DMS 273 treated with DMSO at 0.1 percent for 48 hours (cell line): ENCODE measurements around the gene UAP1L1.

Experiments
- DNase-seq: peaks from one replicate; lab custom pipeline; 2025; lab: John Stamatoyannopoulos, UW

The UAP1L1 gene

DNA sequence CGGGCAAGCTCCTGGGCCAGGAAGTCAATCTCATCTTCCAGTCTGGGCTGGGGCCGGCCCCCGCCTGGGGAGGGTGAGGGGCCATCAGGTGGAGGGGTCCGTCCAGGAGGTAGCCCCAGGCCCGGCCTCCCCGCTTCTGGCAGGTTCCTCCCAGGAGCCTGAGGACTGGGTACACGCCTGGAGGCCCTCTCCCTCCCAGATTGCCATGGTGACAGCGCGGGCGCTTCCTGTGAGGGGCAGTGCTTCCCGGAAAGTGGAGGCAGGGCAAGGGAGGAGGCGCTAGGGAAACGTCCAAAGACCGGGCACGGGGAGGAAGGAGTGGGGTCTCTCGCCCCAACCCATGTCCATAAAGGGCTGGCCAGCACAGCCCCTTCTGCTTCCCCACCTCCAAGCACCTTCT lies 36.2 kb upstream of the UAP1L1 start:
- DNase-seq, result no peak

DNA sequence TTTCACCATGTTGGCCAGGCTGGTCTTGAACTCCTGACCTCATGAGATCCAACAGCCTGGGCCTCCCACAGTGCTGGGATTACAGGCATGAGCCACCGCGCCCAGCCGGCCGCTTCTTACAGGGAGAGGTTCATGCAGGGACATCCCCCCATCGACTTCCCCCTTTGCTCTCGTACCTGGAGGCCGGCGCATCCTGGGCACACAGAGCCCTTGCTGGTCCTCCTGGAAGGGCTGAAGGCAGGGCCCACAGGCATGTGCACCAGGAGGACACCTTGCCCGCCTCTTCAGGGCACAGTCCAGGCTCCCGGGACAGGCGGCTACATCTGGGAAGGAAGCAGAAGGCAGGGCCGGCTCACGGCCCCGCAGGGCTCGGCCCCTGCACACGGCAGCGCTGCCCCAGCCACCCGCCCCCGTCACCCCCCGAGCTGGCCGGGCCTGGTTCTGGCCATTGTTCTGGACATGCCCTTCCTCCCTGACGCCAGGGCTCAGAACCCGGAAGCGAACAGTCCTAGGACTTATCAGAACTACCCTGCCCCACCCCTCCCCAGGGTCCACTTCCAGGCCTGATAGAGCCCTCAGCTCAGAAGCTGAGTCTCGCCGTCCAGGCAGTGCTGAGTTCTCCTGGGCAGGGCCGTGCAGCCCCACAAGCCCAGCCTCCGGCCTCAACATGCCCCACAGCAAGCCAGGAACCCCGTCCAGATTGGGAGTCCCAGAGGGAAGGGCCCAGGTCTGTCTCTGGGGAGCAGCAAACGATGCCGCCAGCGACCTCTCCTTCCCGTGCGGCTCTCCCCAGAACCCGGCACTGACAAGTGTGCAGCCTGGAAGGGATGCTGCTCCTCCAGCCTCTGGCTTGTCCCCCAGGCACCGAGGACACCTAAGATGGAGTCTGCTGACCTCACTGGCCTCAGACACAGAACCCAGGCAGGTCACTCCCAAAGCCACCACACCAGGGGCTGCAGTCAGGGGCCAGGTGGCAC lies 34.3 kb upstream of the UAP1L1 start:
- no peak for DNase-seq

DNA sequence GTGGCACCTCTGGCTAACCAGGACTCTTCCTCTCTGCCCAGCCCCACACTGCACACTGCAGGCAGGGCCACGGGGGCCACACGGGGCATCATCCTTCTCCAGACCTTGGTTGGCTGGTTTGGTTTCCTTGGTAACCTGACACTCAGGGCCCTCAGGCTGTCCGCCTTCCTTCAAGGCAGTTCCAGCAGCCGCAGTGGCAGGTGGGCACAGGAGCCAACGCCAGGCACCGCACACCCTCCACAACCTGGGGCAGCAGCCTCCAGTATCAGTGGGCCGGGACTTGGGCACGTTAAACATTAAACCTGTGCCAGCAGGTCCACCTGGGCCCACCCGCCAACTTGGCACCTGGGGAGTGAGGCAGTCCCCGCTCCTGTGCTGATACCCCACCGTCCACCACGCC lies 33.3 kb upstream of the UAP1L1 start:
- no peak for DNase-seq

DNA sequence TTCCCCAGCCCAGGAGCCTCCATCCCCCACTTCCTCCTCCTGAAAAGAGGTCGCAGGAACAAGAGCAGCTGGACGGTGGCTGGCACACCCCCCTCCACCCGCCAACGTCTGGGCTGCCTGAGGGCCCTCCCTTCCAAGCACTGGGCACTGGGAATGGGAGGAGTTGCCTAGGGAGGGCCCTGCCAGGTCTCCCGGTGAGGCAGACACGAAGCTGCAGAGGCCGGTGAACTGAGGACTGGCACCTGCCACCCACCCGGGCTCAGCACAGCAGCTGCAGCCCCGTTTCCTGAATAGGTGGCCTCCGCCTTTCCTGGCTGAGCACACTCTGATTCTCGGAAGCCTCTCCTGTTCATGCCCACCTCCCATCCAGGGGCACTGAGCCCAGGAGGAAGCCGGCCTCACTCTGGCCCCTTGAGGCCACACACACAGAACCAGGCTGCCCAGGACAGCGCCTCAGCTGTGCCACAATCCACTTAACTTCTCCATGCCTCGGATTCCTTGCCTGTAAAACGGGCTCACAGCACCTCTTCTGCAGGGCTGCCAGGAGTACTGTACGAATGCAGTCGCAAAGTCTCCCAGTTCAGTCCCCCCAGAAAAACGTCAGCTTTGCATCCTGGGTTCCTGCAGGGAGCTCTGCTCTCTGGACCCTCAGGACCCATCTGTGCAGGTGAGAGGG lies 32.7 kb upstream of the UAP1L1 start:
- no peak for DNase-seq

DNA sequence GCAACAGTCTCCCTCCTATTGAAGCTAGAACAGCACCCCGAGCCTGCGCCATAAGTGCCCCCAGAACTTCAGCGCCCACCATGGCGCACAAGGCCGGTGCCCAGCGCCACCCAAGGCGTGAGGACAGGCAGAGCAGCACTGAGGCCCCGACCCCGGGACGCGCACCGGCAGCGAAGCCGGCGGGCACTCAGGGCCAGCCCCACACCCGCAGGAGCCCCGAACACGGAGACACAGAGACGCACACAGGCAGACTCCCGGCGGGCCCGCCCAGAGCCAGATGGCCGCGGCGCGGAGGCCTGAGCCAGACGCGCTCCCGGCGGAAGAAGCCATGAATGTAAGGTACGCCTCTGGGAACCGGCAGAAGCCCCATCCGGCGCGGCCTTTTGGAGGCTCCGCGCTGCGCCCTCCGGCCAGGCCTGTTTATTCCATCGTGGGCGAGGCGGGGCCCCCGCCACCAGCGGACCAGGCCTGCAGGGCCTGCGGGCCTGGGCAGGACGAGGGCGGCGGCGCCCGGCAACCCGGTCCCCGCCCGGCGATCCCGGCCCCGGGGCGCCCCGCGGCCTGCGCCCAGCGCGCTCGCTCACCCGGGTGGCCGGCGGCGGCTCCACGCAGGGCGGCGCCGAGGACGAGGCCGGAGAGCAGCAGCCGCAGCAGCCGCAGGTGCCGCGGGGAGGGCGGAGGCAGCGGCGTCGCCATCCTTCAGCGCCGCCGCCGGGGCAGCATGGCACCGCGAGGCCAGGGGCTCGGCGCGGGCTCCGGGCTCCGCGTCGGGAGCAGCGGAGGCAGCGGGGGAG lies 31.8 kb upstream of the UAP1L1 start:
- peak; percentile 24 for DNase-seq

DNA sequence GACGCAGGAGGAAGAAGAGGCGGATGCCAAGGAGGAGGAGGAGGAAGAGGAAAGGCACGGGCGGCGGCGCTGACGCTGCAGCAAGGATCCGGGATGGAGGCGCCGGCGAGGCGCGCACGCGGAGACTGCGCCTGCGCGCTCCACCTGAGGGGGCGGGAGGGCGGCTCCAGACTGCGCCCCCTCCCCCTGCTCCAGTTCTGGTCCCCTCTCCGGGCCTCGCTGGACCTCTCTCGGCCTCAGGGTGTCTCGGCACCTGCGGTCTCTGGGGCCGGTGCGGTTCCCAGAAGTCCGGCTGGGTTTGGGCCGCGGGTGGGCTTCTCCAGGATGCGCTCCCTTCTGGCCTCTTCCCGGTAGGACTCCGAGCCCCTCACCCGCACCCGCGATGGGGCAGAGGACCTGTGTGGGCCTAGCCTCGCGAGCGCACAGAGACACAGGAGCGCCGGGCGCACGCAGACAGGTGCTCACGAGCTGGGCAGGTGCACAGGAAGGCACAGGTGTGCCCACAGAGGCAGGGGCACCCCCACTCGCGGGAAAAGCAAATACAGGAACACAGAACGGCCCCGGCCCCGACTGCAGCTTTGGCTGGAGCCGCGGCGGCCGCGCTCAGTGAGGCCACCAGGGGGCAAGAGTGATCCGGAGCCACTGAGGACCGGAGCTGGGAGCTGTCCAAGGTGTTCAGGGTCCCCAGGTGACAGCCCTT lies 31.1 kb upstream of the UAP1L1 start, which contains the start of gene NPDC1:
Gene NPDC1 (minus strand): TSS at position 90 of the 700 bp plus-strand sequence. CDS start 188 bp downstream, outside the sequence.
- DNase-seq, result no peak

DNA sequence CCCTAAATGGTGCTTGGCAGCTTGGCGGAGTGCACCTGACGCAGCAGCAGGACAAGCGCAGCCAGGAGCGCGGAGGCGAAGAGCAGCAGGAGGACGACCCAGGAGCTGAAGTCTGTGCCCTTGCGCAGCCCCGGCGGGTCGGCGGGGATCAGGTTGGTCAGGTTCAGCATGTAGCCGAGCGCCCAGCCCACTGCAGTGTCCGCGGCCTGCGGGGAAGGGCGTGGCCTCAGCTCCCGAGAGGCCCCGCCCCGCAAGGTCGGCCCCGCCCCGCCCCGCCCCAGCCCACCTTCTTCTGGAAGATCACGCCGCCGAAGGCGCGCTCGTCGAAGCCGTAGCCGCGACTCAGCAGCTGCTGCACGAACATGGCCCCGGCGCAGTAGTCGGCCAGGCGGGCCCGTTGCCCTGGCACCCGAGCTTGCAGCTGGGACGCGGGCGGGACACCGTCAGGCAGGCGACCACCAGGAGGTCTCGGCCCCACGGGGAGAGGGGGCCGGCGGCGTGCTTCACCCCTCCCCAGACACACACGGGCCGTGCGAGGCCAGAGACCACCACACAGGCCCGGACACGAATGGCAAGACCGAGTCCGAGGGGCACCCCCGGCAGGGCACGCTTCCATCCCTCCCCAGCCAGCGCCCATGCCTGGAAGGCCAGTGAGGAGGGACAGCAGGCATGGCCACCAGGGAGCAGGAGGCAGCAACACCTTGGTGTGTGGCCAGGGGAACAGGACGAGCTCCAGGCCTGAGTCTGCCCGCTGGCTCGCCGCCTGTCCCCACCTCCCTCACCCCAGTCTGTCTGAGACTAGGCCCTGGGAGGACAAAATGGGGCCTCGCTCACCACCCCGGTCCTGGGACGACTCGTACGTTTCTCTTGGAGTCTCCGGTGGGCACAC lies 28.4 kb upstream of the UAP1L1 start:
- DNase-seq, result no peak

DNA sequence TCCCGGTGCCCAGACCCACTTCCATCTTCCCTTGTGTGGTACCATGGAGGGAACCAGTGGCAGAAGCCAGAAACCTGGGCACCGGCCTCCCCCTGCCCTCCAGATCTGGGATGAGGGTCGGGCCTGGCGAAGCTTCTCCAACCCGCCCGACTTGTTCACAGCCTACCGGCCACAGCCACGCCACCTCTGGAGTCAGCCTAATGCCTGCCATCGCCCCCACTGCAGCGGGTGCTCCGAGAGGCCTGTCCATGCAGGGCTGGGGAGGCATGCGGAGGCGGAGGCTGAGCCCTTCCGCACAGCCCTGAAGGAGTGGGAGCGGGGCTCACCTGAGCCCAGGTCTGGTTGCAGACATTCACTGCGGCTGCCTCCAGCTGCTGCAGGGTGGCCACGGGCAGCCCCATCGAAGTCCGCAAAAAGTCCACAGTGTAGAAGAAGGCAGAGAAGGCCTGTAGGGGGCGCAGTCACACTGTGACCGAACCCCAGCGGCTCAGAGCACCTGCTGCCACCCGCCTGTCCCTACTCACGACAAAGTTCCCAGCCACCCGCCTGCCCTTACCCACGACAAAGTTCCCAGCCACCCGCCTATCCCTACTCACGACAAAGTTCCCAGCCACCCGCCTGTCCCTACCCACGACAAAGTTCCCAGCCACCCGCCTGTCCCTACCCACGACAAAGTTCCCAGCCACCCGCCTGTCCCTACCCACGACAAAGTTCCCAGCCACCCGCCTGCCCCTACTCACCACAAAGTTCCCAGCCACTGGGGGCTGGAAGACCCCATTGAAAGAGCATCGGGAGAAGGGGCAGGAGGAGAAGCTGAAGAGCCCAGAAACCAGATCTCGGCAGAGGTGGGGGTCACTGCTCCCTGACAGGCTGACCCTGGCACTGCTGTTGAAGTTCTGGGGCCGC lies 27.5 kb upstream of the UAP1L1 start:
- DNase-seq, result no peak

DNA sequence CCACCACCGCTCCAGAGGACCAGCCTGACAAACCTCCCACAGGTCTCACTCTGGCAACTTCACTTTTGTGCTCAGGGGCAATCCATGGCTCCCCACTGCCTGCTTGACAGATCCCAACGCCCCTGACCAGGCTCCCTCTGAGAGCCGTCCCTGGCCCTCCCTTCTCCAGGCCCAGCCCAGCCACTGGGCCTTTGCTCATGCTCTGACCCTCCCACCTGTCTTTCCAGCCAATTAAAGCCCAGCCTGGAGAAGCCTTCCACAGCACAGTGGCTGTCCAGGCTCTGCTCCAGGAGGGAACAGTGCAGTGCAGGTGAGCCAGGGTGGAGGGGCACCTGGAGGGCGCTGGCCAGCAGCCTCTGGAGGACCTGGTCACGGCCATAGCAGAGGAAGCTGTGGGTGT lies 26.7 kb upstream of the UAP1L1 start:
- DNase-seq, result no peak

DNA sequence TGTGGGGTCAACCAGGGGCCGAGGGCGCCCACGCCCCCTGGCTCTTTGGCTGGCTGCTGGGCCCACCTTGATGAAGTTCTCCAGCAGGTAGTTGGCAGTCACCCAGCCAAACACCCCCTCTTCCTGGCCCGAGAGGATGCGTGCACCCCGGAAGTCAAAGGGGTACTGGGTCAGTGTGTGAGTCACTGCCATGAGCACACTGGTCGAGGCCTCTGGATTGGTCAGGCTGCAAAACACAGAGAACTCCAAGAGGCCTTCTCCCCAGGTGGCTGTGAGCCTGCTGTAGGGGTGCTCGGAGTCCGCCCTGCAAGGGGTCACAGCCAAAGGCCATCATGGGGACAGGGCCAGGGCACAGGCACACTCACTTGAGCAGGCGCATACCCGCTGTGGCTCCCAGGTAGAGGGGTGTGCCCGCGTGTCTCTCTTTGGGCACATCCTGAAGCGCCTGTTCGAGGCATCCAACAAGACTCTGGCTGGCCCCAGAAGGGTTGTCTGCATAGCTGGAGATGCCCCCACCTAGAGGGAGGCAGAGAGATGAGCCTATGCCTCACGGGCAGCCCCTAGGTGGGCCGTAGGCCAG lies 26.1 kb upstream of the UAP1L1 start:
- no peak for DNase-seq

DNA sequence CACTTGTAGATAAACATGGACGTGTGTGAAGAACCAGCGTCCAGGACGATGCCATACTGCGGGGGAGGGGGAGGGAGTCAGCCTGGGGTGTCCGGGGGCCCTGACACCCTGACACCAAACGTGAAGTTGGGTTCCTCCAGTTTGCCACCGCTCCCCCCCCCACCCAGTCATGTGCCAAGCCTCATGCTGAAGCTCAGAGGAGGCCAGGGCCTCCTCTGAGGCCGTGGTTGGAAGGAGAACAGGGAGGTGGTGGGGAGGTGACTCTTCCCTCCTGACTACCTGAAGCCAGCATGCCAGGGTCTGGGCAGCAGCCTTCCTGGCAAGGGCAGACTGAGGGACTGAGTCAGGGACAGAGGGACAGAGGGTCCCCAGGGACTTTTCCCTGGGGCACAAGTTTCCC lies 25.0 kb upstream of the UAP1L1 start:
- DNase-seq, result no peak

DNA sequence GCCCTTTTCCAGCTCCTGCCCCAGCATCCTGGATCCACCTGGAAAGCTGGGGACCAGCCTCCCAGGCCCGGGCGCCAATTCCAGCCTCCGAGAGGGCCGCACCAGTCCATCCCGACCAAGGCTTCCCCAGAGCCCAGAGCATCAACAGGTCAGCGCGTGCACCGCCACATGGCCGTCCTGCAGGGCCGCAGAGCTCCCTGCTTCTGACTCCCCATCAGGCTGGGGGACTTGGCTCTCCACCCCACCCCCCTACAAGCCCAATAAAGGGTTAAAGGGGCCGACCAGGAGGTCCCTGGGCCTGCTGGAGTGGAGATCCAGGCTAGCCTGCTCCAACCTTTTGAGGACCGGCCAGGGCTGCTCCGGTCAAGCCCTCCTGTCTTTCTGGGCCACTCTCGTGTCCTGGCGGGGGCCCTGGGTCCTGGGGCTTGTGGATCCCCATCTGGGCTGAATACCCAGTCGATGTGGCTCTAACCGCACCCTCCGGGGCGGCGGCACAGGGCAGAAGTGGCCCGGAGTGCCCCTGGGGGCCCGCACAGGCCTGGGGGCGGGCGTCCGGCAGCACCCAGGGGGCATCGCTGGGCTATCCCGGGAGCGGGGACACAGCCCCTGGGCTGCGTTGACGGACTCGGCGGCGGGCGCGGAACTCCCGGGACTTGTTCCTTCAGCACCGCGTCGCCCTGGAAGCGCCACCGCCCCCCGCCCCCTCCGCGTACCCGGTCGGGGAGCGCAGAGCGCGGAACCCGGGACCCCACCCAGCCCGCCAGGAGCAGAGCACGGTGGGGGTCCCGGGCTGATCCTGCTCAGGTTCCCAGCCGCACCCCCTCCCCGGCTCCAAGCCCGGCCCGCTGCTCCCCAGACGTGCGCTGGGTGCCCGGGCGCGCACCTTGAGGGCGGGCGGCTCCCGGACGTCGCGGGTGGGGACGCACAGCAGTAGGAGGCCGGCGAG lies 24.0 kb upstream of the UAP1L1 start:
- no peak for DNase-seq

DNA sequence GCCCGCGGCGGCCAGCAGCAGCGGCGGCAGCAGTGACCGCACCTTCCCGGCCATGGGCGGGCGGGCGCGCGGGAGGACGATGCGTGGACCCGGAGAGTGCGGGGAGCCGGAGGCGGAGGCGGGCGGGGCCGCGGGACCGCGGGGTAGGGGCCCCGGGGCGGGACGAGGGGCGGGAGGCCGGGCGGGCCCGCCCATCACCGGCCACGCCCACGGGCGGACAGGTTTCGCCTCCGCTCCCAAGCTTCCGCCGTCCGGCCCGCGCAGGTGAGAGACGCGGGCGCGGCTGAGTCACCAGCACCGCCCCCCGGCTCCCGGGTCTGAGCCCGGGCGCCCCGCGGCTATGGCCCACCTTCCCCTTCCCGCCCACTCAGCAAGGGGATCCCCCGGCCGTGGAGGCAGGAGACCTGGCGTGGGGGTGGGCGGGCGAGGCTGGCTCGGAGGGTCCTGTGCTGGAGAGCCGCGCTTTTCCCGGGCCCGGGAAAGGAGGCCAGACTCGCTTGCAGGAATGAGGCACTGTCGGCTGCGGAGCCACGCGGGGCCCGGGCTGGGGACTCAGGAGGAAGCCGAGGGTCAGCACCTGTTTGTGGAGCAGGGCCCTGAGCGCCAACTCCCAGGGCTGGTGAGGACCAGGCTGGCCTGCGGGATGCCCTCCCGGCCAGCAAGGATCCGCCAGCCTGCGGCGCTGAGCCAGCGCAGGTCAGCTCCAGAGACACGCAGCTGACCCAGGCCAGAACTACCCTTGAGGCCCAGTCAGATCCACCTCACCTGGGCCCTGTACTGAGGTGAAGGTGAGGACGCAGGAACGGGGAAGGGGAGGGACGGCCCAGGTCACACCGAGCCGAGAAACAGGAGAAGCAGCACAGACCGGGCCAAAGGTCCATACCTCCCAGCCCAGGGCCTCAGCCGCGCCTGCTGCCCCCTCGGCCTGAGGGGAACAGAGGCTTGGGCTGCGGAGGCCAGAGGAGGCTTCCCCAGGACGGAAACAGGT lies 23.1 kb upstream of the UAP1L1 start, which contains the start of gene ENTPD2:
Gene ENTPD2 (minus strand): TSS at position 118 of the 988 bp plus-strand sequence. CDS start 64 bp downstream, at position 54.
- no peak for DNase-seq

DNA sequence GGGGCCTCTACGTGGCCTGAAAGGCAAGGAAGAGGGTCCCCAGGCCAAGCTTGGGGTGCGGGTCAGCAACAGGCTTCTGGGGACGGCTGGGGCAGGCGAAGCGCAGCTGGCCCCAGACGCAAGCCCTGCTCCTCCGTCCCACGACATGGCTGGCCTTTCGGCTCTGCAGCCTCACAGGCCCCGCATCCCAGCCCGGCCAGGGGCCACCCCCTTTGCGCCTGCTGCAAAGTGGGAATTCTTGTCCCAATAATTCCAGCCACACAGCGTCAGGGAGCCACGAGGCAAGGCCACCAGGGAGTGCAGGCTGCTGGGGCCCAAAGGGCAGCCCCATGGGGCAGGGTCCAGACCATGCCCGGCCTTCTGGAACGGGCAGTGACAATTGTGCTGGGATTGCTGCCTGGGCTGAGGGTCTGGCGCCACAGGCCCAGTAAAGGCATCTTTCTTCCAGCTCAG lies 22.4 kb upstream of the UAP1L1 start:
- DNase-seq, result no peak

DNA sequence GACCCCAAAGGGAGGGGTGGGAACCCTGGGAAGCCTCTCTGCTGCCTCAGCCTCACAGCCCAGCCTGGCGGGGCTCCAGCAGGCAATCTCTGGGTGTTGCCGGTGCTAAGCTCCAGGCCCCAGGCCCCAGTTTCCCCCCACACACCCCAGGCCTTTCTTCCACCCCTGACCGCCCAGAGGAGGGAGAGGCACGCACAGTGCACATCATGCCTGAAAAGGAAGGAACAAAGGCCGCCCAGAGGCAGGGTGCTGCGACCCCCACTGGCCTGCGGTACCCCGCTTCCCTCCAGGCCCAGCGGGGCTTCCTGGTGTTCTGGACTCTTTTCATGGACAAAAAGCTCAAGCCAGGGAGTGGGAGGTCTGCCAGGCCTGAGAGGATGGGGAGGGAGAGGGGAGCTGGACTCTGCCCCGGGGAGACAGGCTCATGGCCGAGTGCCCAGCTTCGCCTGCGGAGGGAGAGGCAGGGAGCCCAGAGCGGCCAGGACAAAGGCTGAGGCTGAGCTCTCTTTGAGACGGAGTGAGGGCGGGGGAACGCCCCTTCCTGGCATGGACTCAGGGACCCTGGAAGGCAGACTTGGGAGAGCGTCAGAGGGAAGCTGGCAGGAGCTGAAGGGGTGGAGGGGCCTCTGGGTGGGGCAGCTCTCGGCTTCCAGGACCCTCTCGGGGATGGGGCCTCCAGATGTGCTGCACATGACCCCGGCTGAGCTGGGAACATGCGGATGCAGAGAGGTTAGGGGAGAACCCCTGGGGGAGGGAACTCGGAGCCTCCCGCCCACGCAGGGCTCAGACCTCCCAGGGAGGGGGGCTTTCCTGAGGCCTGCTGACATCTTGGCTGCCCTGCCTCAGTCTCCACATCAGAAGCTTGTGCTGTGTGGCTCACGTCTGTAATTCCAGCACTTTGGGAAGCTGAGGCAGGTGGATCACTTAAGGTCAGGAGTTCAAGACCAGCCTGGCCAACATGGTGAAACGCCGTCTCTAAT lies 21.6 kb upstream of the UAP1L1 start:
- DNase-seq, result peak; percentile 23
